Panc1 (cell line): ENCODE results near the gene ITGA11. TPM values are rescaled to one million over a fixed set of nuclear protein-coding genes. Genes with fewer than 3 reads are reported as not detected.

Experiments used
- ATAC-seq: fragments of 200-7000 bp; cut with Tn5 transposase; 2 replicates; pipeline ENCODE4 v1.9.1; 2020; ENCODE audit warnings: mild to moderate bottlenecking, moderate library complexity
- BruUV-seq: library from RNA; stranded (reverse); fragments of 400-500 nt; replicated peaks from 2 replicates; lab custom pipeline; 2021; lab: Mats Ljungman, UMichigan
- CTCF ChIA-PET: fragments of 300-600 bp; sonication (Branson Sonifier 250); formaldehyde crosslinking; loops from one replicate; lab custom pipeline; 2022; ENCODE audit warnings: antibody characterized with exemption; lab: Charles Lee
- POLR2A ChIA-PET: fragments of 300-600 bp; sonication (Branson Sonifier 250); formaldehyde crosslinking; loops from one replicate; lab custom pipeline; 2022; ENCODE audit warnings: antibody characterized with exemption; lab: Charles Lee
- DNase-seq: peaks from one replicate; pipeline ENCODE4 v3.0.0-alpha.2; 2010; ENCODE audit warnings: low read depth, low spot score
- H3K27ac ChIP-seq: 2 replicates; pipeline ENCODE4 v1.5.1; 2011; ENCODE audit warnings: mild to moderate bottlenecking, low read length, inconsistent platforms
- H3K27me3 ChIP-seq: fragments of 200-500 bp; sonication (Bioruptor generic); 2 replicates; pipeline ENCODE4 v1.6.0; 2014; ENCODE audit warnings: low read length, inconsistent platforms; ENCODE audit not compliant: control insufficient read depth, insufficient read depth
- H3K36me3 ChIP-seq: fragments of 200-500 bp; sonication (Bioruptor generic); 2 replicates; pipeline ENCODE4 v1.5.1; 2014; ENCODE audit warnings: inconsistent platforms, mild to moderate bottlenecking, low read length, moderate library complexity; ENCODE audit not compliant: control insufficient read depth, insufficient read depth
- H3K4me1 ChIP-seq: 2 replicates; pipeline ENCODE4 v1.5.1; 2011; ENCODE audit warnings: inconsistent platforms, mild to moderate bottlenecking, low read length, moderate library complexity; ENCODE audit not compliant: control insufficient read depth, insufficient read depth
- H3K4me3 ChIP-seq, 2 experiments: 2 replicates each; pipeline ENCODE4 v1.5.1; 2011 to 2012; ENCODE audit warnings: low read depth in 2 of 2, low read length in 2 of 2, mild to moderate bottlenecking in 2 of 2, inconsistent platforms in 1 of 2, moderate library complexity in 1 of 2
- H3K9me3 ChIP-seq: fragments of 200-500 bp; sonication (Bioruptor generic); 2 replicates; pipeline ENCODE4 v1.5.1; 2014; ENCODE audit warnings: low read depth, mild to moderate bottlenecking, inconsistent platforms, low read length, moderate library complexity; ENCODE audit not compliant: control insufficient read depth, insufficient read depth
- POLR2AphosphoS5 ChIP-seq: IDR thresholded peaks from 2 replicates; pipeline ENCODE4 v1.6.1; 2012; ENCODE audit warnings: mild to moderate bottlenecking, low read depth, low read length, moderate library complexity
- SIN3A ChIP-seq: IDR thresholded peaks from 2 replicates; pipeline ENCODE4 v1.6.1; 2012; ENCODE audit warnings: low read depth, mild to moderate bottlenecking, low read length, moderate library complexity, borderline replicate concordance; ENCODE audit not compliant: insufficient read depth
- TCF7L2 ChIP-seq: IDR thresholded peaks from 2 replicates; pipeline ENCODE4 v1.6.1; 2011; ENCODE audit warnings: mild to moderate bottlenecking, low read depth, low read length, inconsistent platforms
- in situ Hi-C: cut with HindIII; loops from 2 replicates; pipeline ENCODE4 v1.10.0; 2016; ENCODE audit warnings: low sequenced_read_pairs, low pct_unique_long_range_greater_than_20kb
- intact Hi-C: fragments of 100-400 bp; cut with micrococcal nuclease; formaldehyde crosslinking; loops from one replicate; pipeline ENCODE4 v1.10.0; 2022; ENCODE audit not compliant: unreplicated experiment
- total RNA-seq: library from RNA; stranded (reverse); gene quantifications from one replicate; pipeline ENCODE4 v1.2.1, GENCODE V29; 2021; ENCODE audit not compliant: unreplicated experiment
- TF ChIP-seq, protein P1 (sequence below), 2 experiments: IDR thresholded peaks; 2 replicates each; pipeline ENCODE4 v1.6.1; 2011 to 2012; ENCODE audit warnings: low read depth in 2 of 2, control low read depth in 1 of 2, low read length in 1 of 2, mild to moderate bottlenecking in 1 of 2, moderate library complexity in 1 of 2; ENCODE audit not compliant: insufficient read depth in 1 of 2
- TF ChIP-seq, protein P2 (sequence below): fragments of 450-650 bp; IDR thresholded peaks from 2 replicates; pipeline ENCODE4 v1.5.1; 2017; ENCODE audit warnings: mild to moderate bottlenecking

ITGA11 gene
- total RNA-seq, 1 experiment from 2014 or later, result 0.28 TPM

DNA sequence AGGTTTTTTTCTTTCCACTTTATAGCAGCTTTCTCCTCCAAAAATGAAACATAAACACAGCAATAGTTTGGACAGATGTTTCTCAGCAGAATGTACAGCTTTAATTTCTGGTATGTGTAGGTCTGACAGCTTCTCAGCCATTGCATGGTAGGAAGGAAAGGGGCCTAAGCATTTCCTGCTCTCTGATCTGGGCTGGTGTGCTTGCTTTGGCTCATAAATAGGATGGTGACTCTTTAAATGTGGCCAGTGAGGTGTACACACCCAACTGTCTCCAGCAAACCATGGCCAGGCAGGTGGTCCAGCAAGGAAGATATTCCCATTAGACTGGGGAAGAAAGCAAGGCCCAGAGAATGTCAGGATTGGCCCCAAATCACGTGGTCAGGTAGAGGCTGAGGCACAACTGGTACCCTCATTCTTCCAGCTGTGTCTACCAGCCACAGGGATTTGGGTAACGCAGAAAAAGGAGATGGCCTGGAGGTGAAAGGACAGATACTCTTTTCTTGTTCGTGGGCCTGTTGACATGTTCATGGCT, 52.1 kb downstream of the ITGA11 start:
- Histone ChIP-seq H3K4me1 (no peaks in the 10 kb centered on the region), H3K9me3 (no peaks in the 10 kb centered on the region), H3K36me3 (no peaks in the 10 kb centered on the region), H3K27me3 (no peaks in the 10 kb centered on the region), H3K27ac (no peak overlapping the region), H3K4me3 (no peak overlapping the region)
- ChIA-PET POLR2A (no interaction called here), CTCF (no interaction called here)
- TF ChIP-seq, protein P1, sequence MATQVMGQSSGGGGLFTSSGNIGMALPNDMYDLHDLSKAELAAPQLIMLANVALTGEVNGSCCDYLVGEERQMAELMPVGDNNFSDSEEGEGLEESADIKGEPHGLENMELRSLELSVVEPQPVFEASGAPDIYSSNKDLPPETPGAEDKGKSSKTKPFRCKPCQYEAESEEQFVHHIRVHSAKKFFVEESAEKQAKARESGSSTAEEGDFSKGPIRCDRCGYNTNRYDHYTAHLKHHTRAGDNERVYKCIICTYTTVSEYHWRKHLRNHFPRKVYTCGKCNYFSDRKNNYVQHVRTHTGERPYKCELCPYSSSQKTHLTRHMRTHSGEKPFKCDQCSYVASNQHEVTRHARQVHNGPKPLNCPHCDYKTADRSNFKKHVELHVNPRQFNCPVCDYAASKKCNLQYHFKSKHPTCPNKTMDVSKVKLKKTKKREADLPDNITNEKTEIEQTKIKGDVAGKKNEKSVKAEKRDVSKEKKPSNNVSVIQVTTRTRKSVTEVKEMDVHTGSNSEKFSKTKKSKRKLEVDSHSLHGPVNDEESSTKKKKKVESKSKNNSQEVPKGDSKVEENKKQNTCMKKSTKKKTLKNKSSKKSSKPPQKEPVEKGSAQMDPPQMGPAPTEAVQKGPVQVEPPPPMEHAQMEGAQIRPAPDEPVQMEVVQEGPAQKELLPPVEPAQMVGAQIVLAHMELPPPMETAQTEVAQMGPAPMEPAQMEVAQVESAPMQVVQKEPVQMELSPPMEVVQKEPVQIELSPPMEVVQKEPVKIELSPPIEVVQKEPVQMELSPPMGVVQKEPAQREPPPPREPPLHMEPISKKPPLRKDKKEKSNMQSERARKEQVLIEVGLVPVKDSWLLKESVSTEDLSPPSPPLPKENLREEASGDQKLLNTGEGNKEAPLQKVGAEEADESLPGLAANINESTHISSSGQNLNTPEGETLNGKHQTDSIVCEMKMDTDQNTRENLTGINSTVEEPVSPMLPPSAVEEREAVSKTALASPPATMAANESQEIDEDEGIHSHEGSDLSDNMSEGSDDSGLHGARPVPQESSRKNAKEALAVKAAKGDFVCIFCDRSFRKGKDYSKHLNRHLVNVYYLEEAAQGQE (IDR thresholded peaks at IDR 0.05; ENCODE audit: insufficient read depth in 1 of 2, low read depth in 2 of 2, low read length in 1 of 2), result no peak
- DNase-seq (no peak), ATAC-seq (no peak)
- in situ Hi-C loops (no loop called here), intact Hi-C loops (loop anchor here (5.0 kb wide), 1 partner anchor 73 kb away; no protein-coding TSS in a partner anchor)
- BruUV-seq, result no TSS peak

DNA sequence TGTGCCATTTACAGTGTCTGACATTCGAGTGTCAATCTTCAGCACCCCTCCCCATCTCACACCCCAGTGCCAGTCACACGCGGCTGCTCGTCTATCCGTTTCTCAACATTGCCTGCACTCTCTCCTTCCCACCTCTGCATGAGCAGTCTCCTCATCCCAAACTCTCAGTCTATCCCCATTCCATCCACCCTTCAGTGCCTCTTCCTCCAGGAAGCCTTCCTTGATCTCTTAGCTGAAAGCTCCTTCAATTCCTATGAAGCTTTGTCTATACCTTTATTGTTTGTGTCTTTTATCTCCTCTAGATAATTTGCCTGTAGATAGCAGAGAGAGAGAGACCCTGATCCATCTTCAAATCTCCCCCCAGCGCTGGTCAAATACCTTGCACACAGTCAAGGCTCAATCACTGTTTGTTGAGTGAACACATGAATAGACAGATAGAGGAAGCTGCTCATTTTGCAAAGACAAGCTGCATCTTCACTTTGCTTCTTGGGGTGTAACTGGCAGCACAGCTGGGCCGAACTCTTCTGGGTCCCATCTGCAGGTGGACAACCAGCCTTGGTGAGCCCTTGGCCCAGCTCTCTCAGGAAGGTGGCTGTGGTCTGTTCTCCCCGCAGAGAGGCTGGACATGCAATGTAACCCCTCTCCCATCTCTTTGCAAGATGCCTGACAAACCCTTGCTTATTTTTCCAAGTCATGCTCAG, 52.8 kb downstream of the ITGA11 start:
- in situ Hi-C loops, result no loop called here
- H3K27ac ChIP-seq, result no peak overlapping the region
- TF ChIP-seq TCF7L2, result no peak
- no peaks in the 10 kb centered on the region for H3K4me1 ChIP-seq
- no peaks in the 10 kb centered on the region for H3K9me3 ChIP-seq
- ATAC-seq (no peak), DNase-seq (no peak)
- intact Hi-C loops, result no loop called here
- H3K27me3 ChIP-seq, result no peaks in the 10 kb centered on the region
- no peak overlapping the region for H3K4me3 ChIP-seq
- no TSS peak for BruUV-seq
- ChIA-PET POLR2A (no interaction called here), CTCF (interaction anchor here (0.8 kb wide), 1 partner anchor 73 kb away, joined by 3 read pairs; no protein-coding TSS in a partner anchor)
- no peaks in the 10 kb centered on the region for H3K36me3 ChIP-seq

DNA sequence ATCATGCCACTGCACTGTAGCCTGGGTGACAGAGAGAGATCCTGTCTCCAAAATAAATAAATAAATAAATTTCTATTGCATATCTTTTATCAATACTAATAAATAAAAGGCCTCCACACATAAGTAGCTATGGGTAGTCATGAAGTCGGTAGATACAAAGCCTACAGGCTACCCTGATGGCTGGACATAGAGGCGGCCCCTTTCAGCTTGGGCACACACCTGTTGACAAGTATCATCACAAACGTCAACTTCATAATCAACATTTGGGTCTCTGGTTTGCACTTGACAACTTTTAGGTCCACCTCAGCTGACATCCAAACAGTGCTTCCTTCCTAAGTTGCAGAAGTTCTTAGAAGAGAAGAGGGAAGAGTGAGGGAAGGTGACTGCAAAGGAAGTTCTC, 53.4 kb downstream of the ITGA11 start:
- no peak for DNase-seq
- Histone ChIP-seq H3K36me3 (no peaks in the 10 kb centered on the region), H3K27me3 (no peaks in the 10 kb centered on the region), H3K4me3 (no peak overlapping the region), H3K4me1 (no peaks in the 10 kb centered on the region), H3K27ac (no peak overlapping the region), H3K9me3 (no peaks in the 10 kb centered on the region)
- intact Hi-C loops (no loop called here), in situ Hi-C loops (no loop called here)
- TF ChIP-seq POLR2AphosphoS5 (no peak), SIN3A (no peak), TCF7L2 (no peak)
- TF ChIP-seq, protein P1 (IDR thresholded peaks at IDR 0.05; ENCODE audit: insufficient read depth in 1 of 2, low read depth in 2 of 2, low read length in 1 of 2), result no peak
- TF ChIP-seq, protein P2, sequence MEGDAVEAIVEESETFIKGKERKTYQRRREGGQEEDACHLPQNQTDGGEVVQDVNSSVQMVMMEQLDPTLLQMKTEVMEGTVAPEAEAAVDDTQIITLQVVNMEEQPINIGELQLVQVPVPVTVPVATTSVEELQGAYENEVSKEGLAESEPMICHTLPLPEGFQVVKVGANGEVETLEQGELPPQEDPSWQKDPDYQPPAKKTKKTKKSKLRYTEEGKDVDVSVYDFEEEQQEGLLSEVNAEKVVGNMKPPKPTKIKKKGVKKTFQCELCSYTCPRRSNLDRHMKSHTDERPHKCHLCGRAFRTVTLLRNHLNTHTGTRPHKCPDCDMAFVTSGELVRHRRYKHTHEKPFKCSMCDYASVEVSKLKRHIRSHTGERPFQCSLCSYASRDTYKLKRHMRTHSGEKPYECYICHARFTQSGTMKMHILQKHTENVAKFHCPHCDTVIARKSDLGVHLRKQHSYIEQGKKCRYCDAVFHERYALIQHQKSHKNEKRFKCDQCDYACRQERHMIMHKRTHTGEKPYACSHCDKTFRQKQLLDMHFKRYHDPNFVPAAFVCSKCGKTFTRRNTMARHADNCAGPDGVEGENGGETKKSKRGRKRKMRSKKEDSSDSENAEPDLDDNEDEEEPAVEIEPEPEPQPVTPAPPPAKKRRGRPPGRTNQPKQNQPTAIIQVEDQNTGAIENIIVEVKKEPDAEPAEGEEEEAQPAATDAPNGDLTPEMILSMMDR, result no peak
- no peak for ATAC-seq
- CTCF ChIA-PET, result interaction anchor here (0.8 kb wide), 1 partner anchor 72 kb away, joined by 3 read pairs; no protein-coding TSS in a partner anchor
- no TSS peak for BruUV-seq
- POLR2A ChIA-PET, result no interaction called here
